ENCODE results near the gene PURA.

PURA gene

DNA sequence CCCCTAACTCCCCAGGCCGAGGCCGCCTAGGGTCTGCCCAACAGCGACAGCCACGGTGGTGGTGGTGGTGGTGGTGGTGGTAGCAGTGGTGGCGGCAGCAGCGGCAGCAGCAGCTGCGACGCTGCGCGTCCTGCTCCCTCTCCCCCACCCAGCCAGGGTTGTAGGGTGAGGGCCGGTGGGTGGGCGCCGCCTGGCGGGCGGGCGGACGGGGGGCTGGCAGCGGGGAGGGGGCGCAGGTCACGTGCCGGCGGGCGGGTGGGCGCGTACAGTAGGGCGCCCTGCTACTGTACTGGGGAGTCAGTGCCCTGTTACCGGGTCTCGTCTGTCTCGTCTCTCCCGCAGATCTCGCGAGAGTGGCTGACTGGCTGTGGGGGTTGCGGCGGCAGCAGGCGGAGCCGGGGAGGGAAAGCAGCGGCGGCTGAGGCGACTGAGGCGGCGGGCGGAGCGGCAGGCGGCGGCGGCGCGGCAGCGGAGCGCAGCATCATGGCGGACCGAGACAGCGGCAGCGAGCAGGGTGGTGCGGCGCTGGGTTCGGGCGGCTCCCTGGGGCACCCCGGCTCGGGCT is at the start of gene PURA:
TSS of gene PURA (plus strand) at position 411 of the 565 bp plus-strand sequence. CDS start at position 484, 73 bp downstream.
- peak; percentile 97 for DNase-seq

GRCh38 chr5:140072812-140073211 is 41.1 kb upstream of the PURA start:
- DNase-seq, result no peak

DNA sequence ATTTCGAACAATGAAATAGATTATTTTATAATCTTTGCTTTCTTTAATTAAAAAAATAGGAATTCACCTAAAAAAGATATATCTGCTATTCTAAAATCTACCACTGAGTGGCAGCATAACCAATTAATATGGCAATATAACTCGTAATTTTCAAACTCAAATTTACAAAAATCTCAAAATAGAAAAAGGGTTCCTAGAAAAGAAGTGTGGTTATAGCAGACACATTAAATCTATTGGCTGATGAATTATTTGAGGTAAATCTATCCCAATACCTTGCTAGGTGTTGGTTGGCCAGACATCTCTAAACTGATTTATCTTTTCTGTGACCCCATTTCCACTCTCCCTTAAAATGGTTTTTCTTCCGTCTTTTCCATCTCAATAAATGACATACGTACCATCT is 40.6 kb upstream of the PURA start:
- DNase-seq, result no peak

DNA sequence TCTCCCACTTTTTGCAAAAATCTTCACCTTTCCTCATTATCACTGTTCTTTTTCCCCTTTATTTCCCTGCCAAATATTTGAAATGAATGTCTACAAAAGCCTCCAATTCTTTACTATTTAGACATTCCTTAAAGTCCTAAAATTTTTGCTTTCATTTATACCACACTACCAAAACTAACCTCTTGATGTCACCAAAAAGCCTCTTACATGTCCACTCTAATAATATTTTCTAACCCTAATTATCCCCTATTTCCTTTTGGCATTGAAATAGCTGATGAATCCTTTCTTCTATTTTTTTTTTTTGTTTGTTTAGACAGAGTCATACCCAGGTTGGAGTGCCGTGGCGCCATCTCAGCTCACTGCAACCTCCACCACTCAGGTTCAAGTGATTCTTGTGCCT is 38.5 kb upstream of the PURA start:
- no peak for DNase-seq

DNA sequence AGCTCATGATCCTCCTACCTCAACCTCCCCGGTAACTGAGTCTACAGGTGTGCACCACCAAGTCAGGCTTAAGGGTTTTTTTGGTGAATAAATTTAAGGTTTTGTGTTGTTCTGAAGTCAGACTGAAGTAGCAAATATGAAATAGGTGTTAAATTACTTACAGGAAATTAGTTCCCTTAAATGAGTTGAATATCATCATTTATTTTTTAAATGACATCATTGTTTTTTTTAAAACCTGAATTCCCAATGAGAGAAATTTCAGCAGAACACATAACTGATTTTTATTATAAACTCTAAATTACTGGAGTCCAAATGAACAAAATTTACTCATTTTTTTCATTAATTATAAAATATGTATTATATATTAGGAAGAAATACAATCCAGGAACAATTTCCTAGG is 37.8 kb upstream of the PURA start:
- DNase-seq, result no peak

DNA sequence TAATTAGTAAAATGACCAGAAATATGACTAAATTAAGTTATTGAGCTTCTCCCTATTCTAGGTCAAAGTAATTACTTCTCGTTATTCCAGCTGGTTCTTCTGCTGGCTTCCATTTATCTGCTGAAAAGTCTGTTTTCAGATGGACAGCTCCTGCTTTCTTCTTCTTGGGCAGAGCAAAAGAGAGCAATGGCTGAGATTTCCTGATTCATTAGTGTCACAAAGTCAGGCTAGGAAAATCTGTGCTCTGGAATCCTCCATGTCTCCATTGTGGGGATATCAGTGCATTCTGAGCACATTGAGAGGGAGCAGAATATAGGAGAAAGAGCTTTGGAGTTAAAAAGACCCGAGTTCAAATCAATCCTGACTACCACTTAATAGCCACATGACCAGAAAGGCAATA is 37.1 kb upstream of the PURA start:
- DNase-seq, result no peak

- no peak for DNase-seq
Observed at GRCh38 chr5:140083120-140083519, 30.8 kb upstream of the PURA start.

DNA sequence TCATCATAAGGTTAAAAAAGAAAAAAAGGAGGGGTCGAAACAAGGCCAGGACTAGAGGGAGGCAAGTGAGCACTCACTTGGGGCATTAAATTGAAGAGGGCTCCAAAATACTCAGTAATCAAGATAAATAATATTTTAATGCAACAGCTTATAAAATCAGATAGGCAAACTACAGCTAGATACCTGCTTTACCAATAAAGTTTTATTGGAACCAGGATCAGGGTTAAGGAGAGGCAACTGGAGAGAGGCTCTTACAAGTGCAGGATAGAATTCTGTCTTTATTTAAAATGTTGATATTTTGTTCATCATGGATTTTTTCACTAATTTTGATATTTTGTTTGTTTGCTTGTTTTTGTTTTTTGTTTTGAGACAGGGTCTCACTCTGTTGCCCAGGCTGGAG is 30.3 kb upstream of the PURA start:
- DNase-seq, result no peak

GRCh38 chr5:140084541-140084940 is 29.4 kb upstream of the PURA start:
- no peak for DNase-seq

DNA sequence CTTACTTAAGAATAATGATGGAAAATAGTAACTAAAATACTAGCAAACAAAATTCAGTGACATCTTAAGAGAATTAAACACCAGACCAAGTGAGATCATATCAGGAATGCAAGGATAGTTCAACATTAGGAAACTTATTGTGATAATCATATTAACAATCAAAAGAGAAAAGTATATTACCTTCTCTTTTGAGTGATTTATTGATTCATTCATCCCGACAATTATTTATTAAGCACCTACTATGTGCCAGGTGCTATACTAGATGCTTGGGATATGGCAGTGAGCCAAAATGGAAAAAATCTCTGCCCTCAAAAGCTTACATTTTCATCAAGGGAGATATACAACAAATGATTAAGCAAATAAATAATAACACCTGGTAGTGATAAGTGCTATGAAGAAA is 23.7 kb upstream of the PURA start:
- no peak for DNase-seq

- no peak for DNase-seq
Observed at GRCh38 chr5:140093179-140093578, 20.7 kb upstream of the PURA start.

- no peak for DNase-seq
Observed at GRCh38 chr5:140093866-140094265, 20.0 kb upstream of the PURA start.

DNA sequence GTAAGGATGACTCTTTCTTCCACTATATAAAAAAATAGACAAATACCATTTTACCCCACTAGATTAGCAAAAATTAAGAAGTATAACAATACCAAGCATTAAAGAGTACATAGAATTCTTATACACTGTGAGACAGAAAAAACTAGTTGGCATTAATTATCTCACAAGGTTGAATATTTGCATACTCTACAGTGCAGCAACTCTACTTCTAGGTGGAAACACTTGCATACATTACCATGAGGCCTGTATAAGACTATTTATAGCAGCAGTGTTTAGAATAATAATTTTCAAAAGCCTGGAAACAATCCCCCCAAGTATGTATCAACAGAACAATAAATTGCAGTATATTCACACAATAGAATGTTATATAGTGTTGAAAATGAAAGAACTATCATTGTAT is 19.0 kb upstream of the PURA start:
- no peak for DNase-seq

GRCh38 chr5:140101179-140101578 is 12.7 kb upstream of the PURA start:
- DNase-seq, result no peak

GRCh38 chr5:140103154-140103553 is 10.8 kb upstream of the PURA start:
- no peak for DNase-seq

GRCh38 chr5:140104100-140104499 is 9.8 kb upstream of the PURA start:
- no peak for DNase-seq

DNA sequence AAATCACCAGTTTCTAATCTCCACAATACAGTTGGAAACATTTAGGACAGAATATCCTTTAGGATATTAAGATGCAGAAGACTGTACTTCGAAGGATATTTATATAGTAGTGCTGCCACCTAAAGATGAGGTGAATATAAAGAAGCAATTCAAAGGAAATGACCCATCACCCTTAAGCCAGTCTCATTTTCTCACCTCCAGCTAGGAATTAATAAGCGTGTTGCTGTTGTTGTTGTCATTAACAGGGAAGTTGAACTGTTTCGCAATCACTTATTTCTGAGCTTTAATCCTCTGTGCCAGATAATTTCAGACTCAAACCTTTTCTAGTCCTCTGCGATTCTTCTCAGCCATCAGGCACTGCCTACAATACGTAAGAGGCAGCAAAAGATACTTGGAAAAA is 7.8 kb upstream of the PURA start:
- no peak for DNase-seq

DNA sequence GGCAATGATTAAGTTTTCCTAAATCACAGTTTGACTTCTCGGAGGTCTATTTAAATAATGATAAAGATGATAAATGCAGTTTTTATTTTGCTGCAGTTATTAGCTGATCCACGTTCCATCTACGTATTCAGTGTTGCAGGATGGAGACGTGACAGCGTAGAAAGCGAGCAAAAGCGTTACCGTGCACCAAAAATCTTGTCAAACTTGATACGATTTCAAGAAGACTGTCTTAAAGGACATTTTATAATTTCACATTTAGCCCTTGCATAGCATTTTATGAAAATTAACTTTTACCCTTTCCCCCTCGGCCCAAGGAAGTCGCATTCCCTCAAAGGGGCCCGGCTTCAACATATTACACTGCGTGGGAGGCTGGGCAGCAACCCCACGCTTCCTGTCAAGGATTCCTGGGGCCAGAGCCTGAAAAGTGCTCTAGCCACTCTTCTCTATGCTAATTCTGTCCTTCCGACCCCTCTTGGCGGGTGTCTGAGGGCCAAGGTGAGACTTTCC is 7.1 kb upstream of the PURA start:
- no peak for DNase-seq

DNA sequence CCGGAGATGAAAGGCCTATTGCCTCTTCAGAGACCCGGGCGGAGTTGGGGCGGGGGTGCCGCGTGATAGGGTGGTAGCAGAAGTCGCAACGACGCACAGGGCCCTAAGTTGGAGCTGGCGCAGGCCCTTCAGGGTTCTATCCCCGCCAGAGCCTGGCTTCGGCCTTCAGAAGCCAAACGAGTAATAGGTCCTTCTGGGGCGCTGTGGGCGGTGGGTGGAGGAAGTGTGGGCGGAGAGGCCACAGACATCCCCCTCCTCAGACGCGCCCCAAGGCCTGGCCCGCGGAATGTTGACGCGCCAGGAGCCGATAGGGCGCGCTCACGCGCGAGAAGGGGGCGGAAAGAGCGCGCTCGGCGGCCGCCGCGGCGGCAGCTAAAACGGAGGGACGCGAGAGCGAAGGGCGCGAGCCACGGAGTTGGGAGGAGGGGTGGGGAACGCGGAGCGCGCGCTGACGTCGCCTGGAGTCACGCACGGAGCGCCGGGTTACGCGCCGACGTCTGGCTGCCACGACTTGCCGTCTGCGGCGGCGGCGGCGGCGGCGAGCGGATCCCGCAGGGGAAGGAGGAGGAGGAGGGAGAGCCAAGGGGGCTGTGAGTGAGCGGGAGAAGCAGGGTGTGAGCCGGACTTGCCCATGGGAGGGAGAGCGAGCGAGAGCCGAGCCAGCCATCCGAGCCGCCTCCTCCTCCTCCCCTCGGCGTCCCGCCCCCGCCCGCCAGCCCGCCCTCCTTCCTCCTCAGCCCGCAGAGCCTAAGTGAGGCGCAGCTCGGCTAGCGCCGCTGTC is 6.4 kb upstream of the PURA start:
- peak; percentile 93 for DNase-seq

- DNase-seq, result peak; percentile 5
Observed at GRCh38 chr5:140108093-140109017, 5.6 kb upstream of the PURA start.

- no peak for DNase-seq
Observed at GRCh38 chr5:140109018-140109758, 4.7 kb upstream of the PURA start.

GRCh38 chr5:140109759-140110645 is 3.9 kb upstream of the PURA start:
- DNase-seq, result no peak
